HFFc6 (cell line): Measurements from ENCODE around the gene C1QTNF7. TPM values are rescaled to one million over a fixed set of nuclear protein-coding genes. Genes with fewer than 3 reads are reported as not detected.

Source experiments
- DNase-seq: peaks from one replicate; pipeline ENCODE4 v3.0.0-alpha.2; 2018
- H3K27ac Mint-ChIP-seq: 2 replicates; pipeline ENCODE4 v1.8.0; 2020; ENCODE audit warnings: mild to moderate bottlenecking, mixed read lengths
- H3K27me3 Mint-ChIP-seq: 2 replicates; pipeline ENCODE4 v1.8.0; 2021; ENCODE audit warnings: mild to moderate bottlenecking, moderate library complexity, mixed read lengths; ENCODE audit not compliant: insufficient read depth
- H3K36me3 Mint-ChIP-seq: 2 replicates; pipeline ENCODE4 v1.8.0; 2021; ENCODE audit warnings: low read depth, mixed read lengths
- H3K4me1 Mint-ChIP-seq: 2 replicates; pipeline ENCODE4 v1.8.0; 2020; ENCODE audit warnings: low read depth, mixed read lengths
- H3K4me3 Mint-ChIP-seq: 2 replicates; pipeline ENCODE4 v1.8.0; 2020; ENCODE audit warnings: mild to moderate bottlenecking, moderate library complexity, mixed read lengths
- H3K9me3 Mint-ChIP-seq: 2 replicates; pipeline ENCODE4 v1.8.0; 2020; ENCODE audit warnings: mild to moderate bottlenecking, mixed read lengths
- long read RNA-seq: library from polyadenylated mRNA; unstranded; transcript quantifications from one replicate; pipeline ENCODE4 v2.0.0, GENCODE V29; 2019
- total RNA-seq, 6 experiments: library from RNA; stranded (reverse); fragmentation: NEBNext Ultra II Directional; extraction: Animal tissue kit (Norgen Biotek cat#: 25700); gene quantifications; 2 replicates in 1 of 6; 3 replicates in 5 of 6; pipeline ENCODE4 v1.2.3, GENCODE V29; 2021
- TF ChIP-seq, protein P1 (sequence below): fragments of 200-600 bp; sonication (generic); IDR thresholded peaks from 2 replicates; pipeline ENCODE4 v1.5.0; 2021; ENCODE audit warnings: antibody characterized with exemption, mild to moderate bottlenecking

The C1QTNF7 gene, protein sequence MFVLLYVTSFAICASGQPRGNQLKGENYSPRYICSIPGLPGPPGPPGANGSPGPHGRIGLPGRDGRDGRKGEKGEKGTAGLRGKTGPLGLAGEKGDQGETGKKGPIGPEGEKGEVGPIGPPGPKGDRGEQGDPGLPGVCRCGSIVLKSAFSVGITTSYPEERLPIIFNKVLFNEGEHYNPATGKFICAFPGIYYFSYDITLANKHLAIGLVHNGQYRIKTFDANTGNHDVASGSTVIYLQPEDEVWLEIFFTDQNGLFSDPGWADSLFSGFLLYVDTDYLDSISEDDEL
- total RNA-seq: under 1 TPM in 1 of 6 experiments, not detected in 5; 0.15 TPM
- long read RNA-seq: 0 reads

DNA sequence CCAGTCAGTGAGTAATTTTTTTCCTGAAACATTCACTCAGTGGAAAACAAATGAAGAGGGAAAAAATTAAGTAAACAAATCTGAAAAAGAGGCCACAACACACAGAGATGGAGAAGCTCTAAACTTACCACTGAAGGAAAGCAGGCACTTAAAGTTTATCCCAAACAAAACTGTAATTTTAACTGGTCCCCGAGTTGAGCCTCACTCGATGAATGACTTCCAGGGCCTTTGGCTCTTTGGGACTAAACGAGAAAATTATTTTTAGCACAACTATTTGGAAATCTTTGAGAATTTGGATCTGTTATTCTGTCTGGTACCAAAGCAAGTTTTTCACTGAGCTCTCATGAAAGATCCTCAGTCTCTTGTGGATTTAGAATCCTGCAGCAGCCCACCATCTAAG lies at the start of gene C1QTNF7:
Gene C1QTNF7, plus strand, starts transcription at position 333 of the 400 bp plus-strand sequence. CDS start 7,711 bp downstream, outside the sequence.
- no peaks in the 10 kb centered on the region for H3K36me3 Mint-ChIP-seq
- no peak within 1 kb of the TSS for H3K27ac Mint-ChIP-seq
- peaks cover 7% of the 10 kb centered on the region for H3K27me3 Mint-ChIP-seq
- TF ChIP-seq, protein P1, sequence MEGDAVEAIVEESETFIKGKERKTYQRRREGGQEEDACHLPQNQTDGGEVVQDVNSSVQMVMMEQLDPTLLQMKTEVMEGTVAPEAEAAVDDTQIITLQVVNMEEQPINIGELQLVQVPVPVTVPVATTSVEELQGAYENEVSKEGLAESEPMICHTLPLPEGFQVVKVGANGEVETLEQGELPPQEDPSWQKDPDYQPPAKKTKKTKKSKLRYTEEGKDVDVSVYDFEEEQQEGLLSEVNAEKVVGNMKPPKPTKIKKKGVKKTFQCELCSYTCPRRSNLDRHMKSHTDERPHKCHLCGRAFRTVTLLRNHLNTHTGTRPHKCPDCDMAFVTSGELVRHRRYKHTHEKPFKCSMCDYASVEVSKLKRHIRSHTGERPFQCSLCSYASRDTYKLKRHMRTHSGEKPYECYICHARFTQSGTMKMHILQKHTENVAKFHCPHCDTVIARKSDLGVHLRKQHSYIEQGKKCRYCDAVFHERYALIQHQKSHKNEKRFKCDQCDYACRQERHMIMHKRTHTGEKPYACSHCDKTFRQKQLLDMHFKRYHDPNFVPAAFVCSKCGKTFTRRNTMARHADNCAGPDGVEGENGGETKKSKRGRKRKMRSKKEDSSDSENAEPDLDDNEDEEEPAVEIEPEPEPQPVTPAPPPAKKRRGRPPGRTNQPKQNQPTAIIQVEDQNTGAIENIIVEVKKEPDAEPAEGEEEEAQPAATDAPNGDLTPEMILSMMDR: no peak
- H3K4me3 Mint-ChIP-seq: no peak within 1 kb of the TSS
- peaks cover 4% of the 10 kb centered on the region; the same call in 1 of the 2 replicates for H3K9me3 Mint-ChIP-seq
- DNase-seq: no peak
- no peaks in the 10 kb centered on the region for H3K4me1 Mint-ChIP-seq

DNA sequence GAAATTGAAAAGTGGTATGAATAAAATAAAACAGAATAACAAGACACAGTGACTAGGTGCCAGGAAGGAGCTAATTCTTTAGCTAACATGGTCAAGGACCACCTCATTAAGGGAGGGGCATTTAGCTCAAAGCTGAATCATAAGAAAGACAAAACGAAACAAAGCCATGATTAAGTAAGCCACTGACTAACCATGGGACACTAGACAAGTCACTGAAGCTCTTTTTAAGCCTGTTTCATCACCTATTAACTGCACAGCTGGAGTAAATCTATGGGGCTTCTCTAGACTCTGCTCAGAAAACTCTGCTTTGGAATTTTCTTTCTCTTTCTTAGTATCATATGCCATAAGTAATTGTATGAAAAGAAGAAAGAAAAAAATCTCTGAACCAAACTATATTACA lies 49.8 kb upstream of the C1QTNF7 start:
- DNase-seq: no peak
- Mint-ChIP-seq H3K4me3 (no peak overlapping the region), H3K27ac (no peak overlapping the region), H3K36me3 (0 out of 2 replicates have a peak, but pooled peaks cover 4% of the 10 kb centered on the region), H3K9me3 (no peaks in the 10 kb centered on the region), H3K4me1 (peaks cover 38% of the 10 kb centered on the region), H3K27me3 (peaks cover 21% of the 10 kb centered on the region)
- TF ChIP-seq, protein P1: no peak

DNA sequence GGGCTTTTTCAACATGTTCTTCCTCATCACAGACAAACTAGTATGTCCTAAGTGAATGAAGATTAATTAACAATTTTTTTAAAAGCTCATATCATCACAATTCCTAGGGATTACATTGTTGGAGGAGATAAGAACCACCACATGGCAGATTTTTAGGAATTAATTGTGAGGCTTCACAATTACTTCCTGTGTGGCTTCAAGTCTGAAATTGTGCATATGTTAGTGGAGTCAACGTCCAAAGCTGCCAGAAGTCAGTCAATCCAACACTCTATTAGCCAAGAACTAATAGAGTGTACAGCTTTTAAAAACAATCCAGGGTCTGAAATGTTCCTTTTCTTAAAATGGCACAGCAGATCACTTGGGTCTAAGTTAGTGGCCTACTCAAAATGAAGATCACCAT lies 49.3 kb upstream of the C1QTNF7 start:
- TF ChIP-seq, protein P1: no peak
- Mint-ChIP-seq H3K36me3 (0 out of 2 replicates have a peak, but pooled peaks cover 4% of the 10 kb centered on the region), H3K4me3 (no peak overlapping the region), H3K27ac (no peak overlapping the region), H3K27me3 (peaks cover 21% of the 10 kb centered on the region), H3K4me1 (peaks cover 34% of the 10 kb centered on the region), H3K9me3 (no peaks in the 10 kb centered on the region)
- DNase-seq: no peak

DNA sequence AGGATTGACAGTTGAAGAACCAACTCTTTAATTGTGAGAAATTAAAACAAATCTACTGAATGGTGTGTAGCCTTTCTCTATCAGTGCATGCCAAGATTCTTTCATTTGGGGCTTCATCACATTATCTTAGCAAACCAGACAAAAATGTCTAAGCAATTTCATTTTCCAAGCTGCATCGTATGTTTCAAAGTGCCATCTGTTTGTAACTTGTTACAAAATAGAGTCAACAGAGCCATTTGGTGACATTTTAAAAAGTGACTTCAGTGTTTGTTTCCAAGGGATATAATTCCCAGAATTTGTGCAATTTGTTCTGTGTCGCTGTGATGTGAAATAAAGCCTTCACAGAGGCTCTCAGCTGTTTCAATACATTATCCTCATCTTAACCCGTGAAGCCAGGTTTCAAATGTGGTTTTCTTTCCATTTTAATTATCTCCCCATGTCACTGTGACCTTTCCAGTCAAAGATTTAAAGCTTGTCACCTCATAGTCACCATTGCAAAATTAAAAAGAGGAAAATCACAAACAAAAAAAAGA lies 46.0 kb upstream of the C1QTNF7 start:
- H3K4me1 Mint-ChIP-seq: peaks cover 2% of the 10 kb centered on the region
- TF ChIP-seq, protein P1: no peak
- no peaks in the 10 kb centered on the region for H3K9me3 Mint-ChIP-seq
- DNase-seq: no peak
- H3K4me3 Mint-ChIP-seq: no peak overlapping the region
- no peak overlapping the region for H3K27ac Mint-ChIP-seq
- H3K36me3 Mint-ChIP-seq: no peaks in the 10 kb centered on the region
- H3K27me3 Mint-ChIP-seq: peaks cover 38% of the 10 kb centered on the region

DNA sequence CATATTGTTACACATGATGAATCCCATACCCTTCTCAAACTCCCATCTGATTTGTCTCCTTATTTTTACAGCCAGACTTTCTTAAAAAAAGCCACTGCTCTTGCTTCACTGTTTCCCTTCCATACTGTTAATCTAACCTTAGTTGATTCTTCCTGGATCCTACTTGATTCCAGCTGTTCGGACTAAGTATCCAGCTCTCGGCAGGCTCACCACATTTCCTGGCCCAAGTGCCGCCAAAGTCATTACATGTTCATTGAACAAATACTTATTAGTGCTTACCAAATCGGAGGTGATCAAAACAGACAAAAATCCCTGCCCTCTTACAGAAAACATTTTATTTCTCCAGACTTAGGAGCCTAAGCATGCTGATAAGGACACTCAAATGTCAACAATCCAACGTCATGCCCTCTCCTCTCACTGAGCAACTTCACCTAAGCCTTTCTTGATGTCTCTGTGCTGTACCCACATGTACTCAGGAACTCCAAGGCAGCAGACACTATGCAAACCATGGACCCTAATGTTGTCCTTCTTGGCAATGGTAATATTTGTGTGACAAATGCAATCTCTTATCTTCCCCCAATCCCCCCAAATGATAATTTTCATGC lies 45.1 kb upstream of the C1QTNF7 start:
- H3K4me1 Mint-ChIP-seq: no peaks in the 10 kb centered on the region
- no peaks in the 10 kb centered on the region for H3K36me3 Mint-ChIP-seq
- no peak overlapping the region for H3K27ac Mint-ChIP-seq
- DNase-seq: no peak
- H3K9me3 Mint-ChIP-seq: no peaks in the 10 kb centered on the region
- H3K27me3 Mint-ChIP-seq: peaks cover 35% of the 10 kb centered on the region
- H3K4me3 Mint-ChIP-seq: no peak overlapping the region
- TF ChIP-seq, protein P1: no peak
